ENCODE results near the gene NHLRC4. TPM values are rescaled to one million over a fixed set of nuclear protein-coding genes. Genes with fewer than 3 reads are reported as not detected.

NHLRC4 gene
- polyA plus RNA-seq, 2 of the 4 experiments (the other 2 are of a cell fraction): 0.03 to 0.09 TPM

- TF ChIP-seq MAZ (IDR thresholded peaks at IDR 0.05; ENCODE audit: borderline replicate concordance, low read depth, low read length) (no peak), POLR2A (IDR thresholded peaks at IDR 0.05; ENCODE audit: low read length) (no peak), ZC3H11A (IDR thresholded peaks at IDR 0.05) (no peak), ZNF302 (CRISPR knock-in tag; IDR thresholded peaks at IDR 0.05) (no peak), CEBPB (IDR thresholded peaks at IDR 0.05) (no peak), TFCP2L1 (CRISPR knock-in tag; IDR thresholded peaks at IDR 0.05) (no peak), SMC3 (IDR thresholded peaks at IDR 0.05) (no peak), EHF (CRISPR knock-in tag; IDR thresholded peaks at IDR 0.05) (no peak), HOXB5 (CRISPR knock-in tag; IDR thresholded peaks at IDR 0.05) (no peak)
Observed at GRCh38 chr16:567373-568256, 810 bp downstream of the NHLRC4 start (continued).

- DNase-seq (ENCODE audit: low read depth in 1 of 2, low spot score in 1 of 2): no peak
- peak overlapping the region; percentile 99 for H3K4me3 ChIP-seq
- no peak for FAIRE-seq
- WGBS (ENCODE audit: missing lambda C conversion rate): 70% methylated on average over 5 of the region's 11 CpGs
- peaks cover 22% of the 10 kb centered on the region for H3K4me1 ChIP-seq
- H3K4me2 ChIP-seq: peak overlapping the region; percentile 100
- ATAC-seq: peak in 1 of 2 experiments; percentile 27; a peak in 3 of 6 replicates
- TF ChIP-seq PBX3 (IDR thresholded peaks at IDR 0.05) (no peak), MAZ (IDR thresholded peaks at IDR 0.05; ENCODE audit: borderline replicate concordance, low read depth, low read length) (no peak), HOXB5 (CRISPR knock-in tag; IDR thresholded peaks at IDR 0.05) (no peak), GATA3 (IDR thresholded peaks at IDR 0.05; ENCODE audit: borderline replicate concordance) (no peak), HMGXB4 (CRISPR knock-in tag; IDR thresholded peaks at IDR 0.05; ENCODE audit: borderline replicate concordance) (no peak), ESRRA (IDR thresholded peaks at IDR 0.05; ENCODE audit: borderline replicate concordance, low read length) (no peak), ZSCAN20 (CRISPR knock-in tag; IDR thresholded peaks at IDR 0.05) (no peak)
- H3K27ac ChIP-seq: peak overlapping the region; percentile 91 to 95
- CTCF ChIA-PET: interaction anchor here (1.2 to 3.6 kb wide), 3 partner anchors 11 to 92 kb away, joined by 3 to 12 read pairs (median 9); no protein-coding TSS in a partner anchor
- POLR2A ChIA-PET: no interaction called here
- no peaks in the 10 kb centered on the region for H3K9me3 ChIP-seq
Observed at GRCh38 chr16:568401-569258, 1.8 kb downstream of the NHLRC4 start.

DNA sequence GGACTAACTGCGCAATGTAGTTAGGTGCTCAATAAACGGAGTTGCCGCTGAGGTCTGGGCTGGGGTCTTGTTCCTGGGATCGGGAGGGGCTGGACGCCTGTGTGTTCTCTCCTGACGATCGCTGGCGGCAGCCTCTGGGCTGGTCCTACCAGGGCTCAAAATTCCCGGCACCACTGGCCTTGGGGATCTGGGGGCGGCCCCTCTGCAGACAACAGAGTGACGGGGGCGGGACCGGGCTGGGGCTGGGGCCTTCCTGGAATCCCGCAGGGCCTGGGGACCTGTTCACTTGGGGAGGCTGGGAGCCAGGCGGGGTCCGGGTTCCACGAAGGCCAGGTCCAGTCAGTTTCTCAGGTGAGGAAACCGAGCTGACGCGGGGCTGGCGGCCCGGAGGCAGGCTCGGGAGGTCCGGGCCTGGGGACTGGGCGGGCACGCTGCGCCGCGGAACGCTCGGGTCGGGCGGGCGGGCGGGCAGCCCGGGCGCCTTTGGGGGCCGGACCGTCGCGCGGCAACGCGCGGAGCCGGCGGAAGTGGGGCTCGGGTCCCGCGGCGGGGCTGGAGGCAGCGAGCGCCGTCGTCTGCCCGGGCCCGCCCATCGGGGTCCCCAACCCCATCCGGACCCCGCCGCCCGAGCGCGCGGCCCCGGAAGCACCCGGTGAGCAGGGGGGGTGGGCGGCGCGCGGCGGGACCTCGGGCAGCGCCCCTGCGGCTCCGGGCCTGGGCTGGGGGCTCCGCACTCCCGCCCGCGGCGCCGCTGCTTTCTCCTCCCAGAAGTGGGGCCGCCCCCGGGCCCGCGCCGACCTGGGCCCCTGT, 2.8 kb downstream of the NHLRC4 start, which contains the start of gene PIGQ:
Gene PIGQ, plus strand, starts transcription at position 524 of the 810 bp plus-strand sequence. CDS start 4,107 bp downstream, outside the sequence.
- Histone ChIP-seq H3K4me3 (peak within 1 kb of the TSS; percentile 99), H3K27ac (peak within 1 kb of the TSS; percentile 91 to 95), H3K4me2 (peak within 1 kb of the TSS; percentile 100), H3K4me1 (peaks cover 22% of the 10 kb centered on the region), H3K9me3 (no peaks in the 10 kb centered on the region)
- 6% methylated on average over 25 of the region's 87 CpGs for WGBS (ENCODE audit: missing lambda C conversion rate)
- ATAC-seq: peak; percentile 73 to 80
- ChIA-PET CTCF (interaction anchor here (0.9 to 3.6 kb wide), 4 partner anchors 10 to 112 kb away, joined by 3 to 12 read pairs (median 6); no protein-coding TSS in a partner anchor), POLR2A (no interaction called here)
- peak; percentile 64 to 81 for DNase-seq (ENCODE audit: low read depth in 1 of 2, low spot score in 1 of 2)
- no peak for FAIRE-seq
- TF ChIP-seq CHD4 (IDR thresholded peaks at IDR 0.05; ENCODE audit: borderline replicate concordance) (no peak), POLR2A (IDR thresholded peaks at IDR 0.05; ENCODE audit: low read length) (peak; percentile 18; the same call in 1 of the 2 replicates), PHF8 (IDR thresholded peaks at IDR 0.05; ENCODE audit: borderline replicate concordance, low read depth) (no peak), EP300 (IDR thresholded peaks at IDR 0.05) (no peak), KDM5A (IDR thresholded peaks at IDR 0.05) (no peak), JUNB (IDR thresholded peaks at IDR 0.05) (no peak), TFCP2L1 (CRISPR knock-in tag; IDR thresholded peaks at IDR 0.05) (no peak), EHF (CRISPR knock-in tag; IDR thresholded peaks at IDR 0.05) (no peak), HMGXB4 (CRISPR knock-in tag; IDR thresholded peaks at IDR 0.05; ENCODE audit: borderline replicate concordance) (no peak), CTCF (IDR thresholded peaks at IDR 0.05) (no peak), RFX5 (IDR thresholded peaks at IDR 0.05) (no peak), GATA3 (IDR thresholded peaks at IDR 0.05; ENCODE audit: borderline replicate concordance) (no peak)
